ENCODE measurements around the gene IL1RAPL2.

The IL1RAPL2 gene

DNA sequence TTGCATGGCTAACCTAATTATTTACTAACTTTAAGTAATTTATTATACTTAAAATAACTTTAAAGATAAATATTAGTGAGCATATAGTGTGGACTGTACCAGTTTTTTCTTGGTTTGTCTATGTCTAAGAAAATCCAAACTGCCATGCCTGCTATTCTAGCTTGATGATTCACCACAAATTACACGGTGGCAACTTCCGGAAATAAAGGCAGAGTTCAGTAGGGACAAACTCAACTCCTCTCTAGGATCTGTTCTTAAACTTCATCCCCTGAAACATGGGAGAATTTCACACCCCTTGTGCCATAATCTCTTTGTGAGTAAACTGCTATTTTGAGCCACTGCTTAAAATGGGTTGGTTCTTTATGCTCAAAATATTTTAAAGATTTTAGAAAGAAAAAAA, 1042.7 kb downstream of the IL1RAPL2 start:
- H4K20me1 ChIP-seq (ENCODE audit: low read depth, low read length), result no peaks in the 10 kb centered on the region

DNA sequence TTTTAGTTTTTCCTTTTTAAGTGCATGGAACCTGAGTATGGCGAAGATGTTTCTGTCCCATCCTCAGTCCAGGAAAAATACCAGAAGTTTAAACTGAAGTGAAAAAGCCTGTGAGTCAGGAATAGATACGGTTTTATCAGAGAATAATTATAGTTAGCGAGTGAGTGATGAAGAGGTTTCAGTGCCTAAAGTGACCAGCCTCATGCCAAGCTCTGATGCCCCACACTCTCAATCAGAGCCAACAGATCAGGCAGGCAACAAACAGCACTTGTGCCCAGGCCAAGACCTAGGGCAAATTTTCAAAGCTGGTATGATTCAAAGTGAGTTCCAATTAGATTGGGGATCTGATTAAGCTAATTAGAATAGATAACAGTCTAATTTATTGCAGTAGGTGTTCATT, 1043.5 kb downstream of the IL1RAPL2 start:
- no peaks in the 10 kb centered on the region for H4K20me1 ChIP-seq (ENCODE audit: low read depth, low read length)

More for the DNA sequence above, 1042.7 kb downstream of the IL1RAPL2 start:
- Histone ChIP-seq H3K9me2 (replicated peaks; ENCODE audit: insufficient read depth, low read length) (no peaks in the 10 kb centered on the region), H3K27ac (ENCODE audit: low read depth, low read length) (no peak overlapping the region), H2AFZ (ENCODE audit: low read depth, low read length, severe bottlenecking) (no peak overlapping the region), H3F3A (ENCODE audit: insufficient read depth) (no peaks in the 10 kb centered on the region), H3K36me3 (ENCODE audit: low read length) (no peaks in the 10 kb centered on the region), H3K4me2 (ENCODE audit: low read depth, low read length, poor library complexity, severe bottlenecking) (no peak overlapping the region), H3K9ac (ENCODE audit: low read length) (no peak overlapping the region), H3K27me3 (ENCODE audit: low read length) (no peaks in the 10 kb centered on the region), H3K9me3 (ENCODE audit: insufficient read depth, low read length) (no peaks in the 10 kb centered on the region), H3K4me3 (ENCODE audit: insufficient read depth, low read length, poor library complexity, severe bottlenecking) (no peak overlapping the region), H3K79me2 (ENCODE audit: insufficient read depth, low read length) (no peaks in the 10 kb centered on the region)
- TF ChIP-seq EZH2phosphoT487 (conservative IDR thresholded peaks at IDR 0.05; ENCODE audit: low read length), result no peak
- TF ChIP-seq, protein P1, sequence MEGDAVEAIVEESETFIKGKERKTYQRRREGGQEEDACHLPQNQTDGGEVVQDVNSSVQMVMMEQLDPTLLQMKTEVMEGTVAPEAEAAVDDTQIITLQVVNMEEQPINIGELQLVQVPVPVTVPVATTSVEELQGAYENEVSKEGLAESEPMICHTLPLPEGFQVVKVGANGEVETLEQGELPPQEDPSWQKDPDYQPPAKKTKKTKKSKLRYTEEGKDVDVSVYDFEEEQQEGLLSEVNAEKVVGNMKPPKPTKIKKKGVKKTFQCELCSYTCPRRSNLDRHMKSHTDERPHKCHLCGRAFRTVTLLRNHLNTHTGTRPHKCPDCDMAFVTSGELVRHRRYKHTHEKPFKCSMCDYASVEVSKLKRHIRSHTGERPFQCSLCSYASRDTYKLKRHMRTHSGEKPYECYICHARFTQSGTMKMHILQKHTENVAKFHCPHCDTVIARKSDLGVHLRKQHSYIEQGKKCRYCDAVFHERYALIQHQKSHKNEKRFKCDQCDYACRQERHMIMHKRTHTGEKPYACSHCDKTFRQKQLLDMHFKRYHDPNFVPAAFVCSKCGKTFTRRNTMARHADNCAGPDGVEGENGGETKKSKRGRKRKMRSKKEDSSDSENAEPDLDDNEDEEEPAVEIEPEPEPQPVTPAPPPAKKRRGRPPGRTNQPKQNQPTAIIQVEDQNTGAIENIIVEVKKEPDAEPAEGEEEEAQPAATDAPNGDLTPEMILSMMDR (IDR thresholded peaks at IDR 0.05; ENCODE audit: insufficient read depth, low read length, poor library complexity, severe bottlenecking), result no peak

DNA sequence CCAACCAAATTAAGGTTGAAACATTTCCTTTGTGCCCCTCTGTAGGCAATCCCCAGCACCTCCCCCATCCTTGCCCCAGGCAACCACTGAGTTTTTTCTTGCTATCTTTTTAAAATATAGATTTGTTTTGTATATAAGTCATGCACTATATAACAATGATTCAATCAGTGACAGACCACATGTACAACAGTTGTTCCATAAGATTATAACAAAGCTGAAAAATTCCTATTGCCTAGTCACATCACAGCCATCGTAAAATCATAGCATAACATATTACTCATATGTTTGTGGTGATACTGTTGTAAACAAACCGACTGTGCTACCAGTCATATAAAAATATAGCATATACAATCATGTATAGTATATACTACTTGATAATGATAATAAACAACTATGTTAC, 1044.4 kb downstream of the IL1RAPL2 start:
- Histone ChIP-seq H3K27ac (ENCODE audit: low read depth, low read length) (no peak overlapping the region), H3K4me3 (ENCODE audit: insufficient read depth, low read length, poor library complexity, severe bottlenecking) (no peak overlapping the region), H3K79me2 (ENCODE audit: insufficient read depth, low read length) (no peaks in the 10 kb centered on the region), H3K9ac (ENCODE audit: low read length) (no peak overlapping the region), H3F3A (ENCODE audit: insufficient read depth) (no peaks in the 10 kb centered on the region), H4K20me1 (ENCODE audit: low read depth, low read length) (no peaks in the 10 kb centered on the region), H2AFZ (ENCODE audit: low read depth, low read length, severe bottlenecking) (no peak overlapping the region), H3K9me2 (replicated peaks; ENCODE audit: insufficient read depth, low read length) (no peaks in the 10 kb centered on the region), H3K36me3 (ENCODE audit: low read length) (no peaks in the 10 kb centered on the region), H3K4me2 (ENCODE audit: low read depth, low read length, poor library complexity, severe bottlenecking) (no peak overlapping the region), H3K27me3 (ENCODE audit: low read length) (no peaks in the 10 kb centered on the region), H3K9me3 (ENCODE audit: insufficient read depth, low read length) (no peaks in the 10 kb centered on the region)
- TF ChIP-seq, protein P1 (IDR thresholded peaks at IDR 0.05; ENCODE audit: insufficient read depth, low read length, poor library complexity, severe bottlenecking), result no peak
- no peak for TF ChIP-seq EZH2phosphoT487 (conservative IDR thresholded peaks at IDR 0.05; ENCODE audit: low read length)

More for the DNA sequence above, 1043.5 kb downstream of the IL1RAPL2 start:
- Histone ChIP-seq H2AFZ (ENCODE audit: low read depth, low read length, severe bottlenecking) (no peak overlapping the region), H3K4me2 (ENCODE audit: low read depth, low read length, poor library complexity, severe bottlenecking) (no peak overlapping the region), H3F3A (ENCODE audit: insufficient read depth) (no peaks in the 10 kb centered on the region), H3K27ac (ENCODE audit: low read depth, low read length) (no peak overlapping the region), H3K79me2 (ENCODE audit: insufficient read depth, low read length) (no peaks in the 10 kb centered on the region), H3K9ac (ENCODE audit: low read length) (no peak overlapping the region), H3K9me2 (replicated peaks; ENCODE audit: insufficient read depth, low read length) (no peaks in the 10 kb centered on the region), H3K27me3 (ENCODE audit: low read length) (no peaks in the 10 kb centered on the region), H3K4me3 (ENCODE audit: insufficient read depth, low read length, poor library complexity, severe bottlenecking) (no peak overlapping the region), H3K9me3 (ENCODE audit: insufficient read depth, low read length) (no peaks in the 10 kb centered on the region), H3K36me3 (ENCODE audit: low read length) (no peaks in the 10 kb centered on the region)
- no peak for TF ChIP-seq EZH2phosphoT487 (conservative IDR thresholded peaks at IDR 0.05; ENCODE audit: low read length)

DNA sequence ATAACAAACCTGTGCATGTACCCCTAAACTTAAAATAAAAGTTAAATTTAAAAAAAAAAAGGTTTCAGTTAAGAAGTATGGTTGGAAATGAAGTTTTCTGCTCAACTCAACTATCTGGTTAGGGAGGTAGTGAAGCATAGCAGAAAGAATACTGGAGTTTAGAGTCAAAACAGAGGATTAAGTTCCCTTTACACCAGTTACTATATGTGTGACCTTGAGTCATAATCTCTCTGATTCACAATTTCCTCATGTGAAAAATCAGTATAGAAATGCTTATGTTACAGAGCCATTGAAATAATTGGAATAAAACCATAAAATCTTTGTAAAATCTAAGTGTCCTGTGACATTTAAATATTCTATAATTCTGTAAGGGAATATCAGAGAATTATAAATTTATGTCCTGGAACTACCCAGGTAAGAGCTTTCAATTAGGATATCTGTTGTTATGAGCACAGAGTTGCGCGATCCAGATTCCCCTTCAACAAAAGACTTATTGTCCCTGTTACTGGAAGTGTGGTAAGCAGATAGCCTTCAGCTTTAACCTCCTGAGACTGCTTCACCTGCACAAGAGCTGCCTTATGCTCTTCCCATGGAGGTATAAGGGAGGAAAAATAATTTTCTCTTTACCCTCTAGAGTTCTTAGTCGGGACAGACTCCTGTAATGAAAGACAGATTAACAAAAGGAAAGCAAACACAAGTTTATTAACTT, 1052.5 kb downstream of the IL1RAPL2 start:
- Histone ChIP-seq H3K9me2 (replicated peaks; ENCODE audit: insufficient read depth, low read length) (no peaks in the 10 kb centered on the region), H3K27me3 (ENCODE audit: low read length) (no peaks in the 10 kb centered on the region), H4K20me1 (ENCODE audit: low read depth, low read length) (no peaks in the 10 kb centered on the region), H3K79me2 (ENCODE audit: insufficient read depth, low read length) (no peaks in the 10 kb centered on the region), H3F3A (ENCODE audit: insufficient read depth) (no peaks in the 10 kb centered on the region), H2AFZ (ENCODE audit: low read depth, low read length, severe bottlenecking) (no peak overlapping the region), H3K4me3 (ENCODE audit: insufficient read depth, low read length, poor library complexity, severe bottlenecking) (no peak overlapping the region), H3K9me3 (ENCODE audit: insufficient read depth, low read length) (no peaks in the 10 kb centered on the region), H3K27ac (ENCODE audit: low read depth, low read length) (no peak overlapping the region), H3K4me2 (ENCODE audit: low read depth, low read length, poor library complexity, severe bottlenecking) (no peak overlapping the region), H3K36me3 (ENCODE audit: low read length) (no peaks in the 10 kb centered on the region), H3K9ac (ENCODE audit: low read length) (no peak overlapping the region)
- TF ChIP-seq EZH2phosphoT487 (conservative IDR thresholded peaks at IDR 0.05; ENCODE audit: low read length), result no peak
- TF ChIP-seq, protein P1 (IDR thresholded peaks at IDR 0.05; ENCODE audit: insufficient read depth, low read length, poor library complexity, severe bottlenecking), result no peak

Data from SU-DHL-6 (cell line).